GM12891 (cell line): ENCODE measurements around the gene MCTP1.

Source experiments
- DNase-seq: peaks from one replicate; pipeline ENCODE4 v3.0.0; 2011; ENCODE audit warnings: low spot score; ENCODE audit not compliant: insufficient read length
- FAIRE-seq: peaks from 2 replicates; lab custom pipeline; 2011; peaks lifted over from hg19 to GRCh38; lab: Jason Lieb, UNC
- PAX5 ChIP-seq: IDR thresholded peaks from 2 replicates; pipeline ENCODE4 v1.6.1; 2011; ENCODE audit warnings: low read length, moderate library complexity, mild to moderate bottlenecking; ENCODE audit not compliant: insufficient read depth, severe bottlenecking
- POLR2A ChIP-seq: IDR thresholded peaks from 2 replicates; pipeline ENCODE4 v1.6.1; 2011; ENCODE audit warnings: low read depth, low read length, control low read depth
- POLR2AphosphoS5 ChIP-seq: IDR thresholded peaks from 2 replicates; pipeline ENCODE4 v1.6.1; 2011; ENCODE audit warnings: low read depth, low read length, control low read depth
- POU2F2 ChIP-seq: IDR thresholded peaks from 2 replicates; pipeline ENCODE4 v1.6.1; 2011; ENCODE audit warnings: low read depth, mild to moderate bottlenecking, control low read depth, low read length, moderate library complexity
- SPI1 ChIP-seq: IDR thresholded peaks from 2 replicates; pipeline ENCODE4 v1.6.1; 2011; ENCODE audit warnings: low read depth, low read length, control low read depth
- TAF1 ChIP-seq: IDR thresholded peaks from 2 replicates; pipeline ENCODE4 v1.6.1; 2011; ENCODE audit warnings: low read depth, low read length, control low read depth

The MCTP1 gene

GRCh38 chr5:94777056-94777880 is 507.6 kb downstream of the MCTP1 start:
- DNase-seq: no peak
- no peak for TF ChIP-seq PAX5
- no peak for TF ChIP-seq POLR2AphosphoS5
- TF ChIP-seq POLR2A: no peak
- TF ChIP-seq TAF1: no peak
- TF ChIP-seq SPI1: no peak
- no peak for TF ChIP-seq POU2F2

GRCh38 chr5:94776167-94776566 is 508.7 kb downstream of the MCTP1 start:
- no peak for TF ChIP-seq PAX5
- TF ChIP-seq POLR2A: no peak
- FAIRE-seq (no peak), DNase-seq (no peak)

More at GRCh38 chr5:94777056-94777880, 507.6 kb downstream of the MCTP1 start:
- no peak for FAIRE-seq

GRCh38 chr5:94775088-94775487 is 509.8 kb downstream of the MCTP1 start:
- DNase-seq (no peak), FAIRE-seq (no peak)
- TF ChIP-seq POLR2AphosphoS5 (no peak), PAX5 (no peak), SPI1 (no peak)

GRCh38 chr5:94771742-94772141 is 513.2 kb downstream of the MCTP1 start:
- TF ChIP-seq PAX5: no peak
- TF ChIP-seq POLR2AphosphoS5: no peak
- TF ChIP-seq SPI1: no peak
- no peak for TF ChIP-seq TAF1
- no peak for TF ChIP-seq POU2F2
- TF ChIP-seq POLR2A: no peak
- no peak for DNase-seq
- no peak for FAIRE-seq

DNA sequence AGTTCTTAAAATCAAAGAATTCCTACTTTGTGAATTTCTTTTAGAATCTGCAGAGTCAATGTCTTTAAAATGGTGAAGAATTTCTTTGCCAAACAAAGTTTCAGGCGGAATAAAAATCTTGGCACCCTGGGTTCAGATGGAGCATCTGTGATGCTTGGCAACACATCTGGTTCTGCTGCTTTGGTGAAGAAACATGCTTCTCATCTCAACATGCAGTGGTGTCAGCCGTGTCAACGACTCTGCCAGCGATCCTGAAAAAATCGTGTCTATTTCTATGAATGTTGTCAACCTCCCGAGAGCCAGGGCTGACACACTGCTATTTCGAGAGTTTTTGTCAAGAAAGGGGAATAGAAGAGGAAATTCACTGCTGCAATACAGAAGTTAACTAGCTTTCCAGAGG is 514.9 kb downstream of the MCTP1 start:
- FAIRE-seq (no peak), DNase-seq (no peak)
- TF ChIP-seq POLR2A (no peak), POU2F2 (no peak), TAF1 (no peak), PAX5 (no peak), SPI1 (no peak), POLR2AphosphoS5 (no peak)

- DNase-seq (no peak), FAIRE-seq (no peak)
- TF ChIP-seq PAX5 (no peak), SPI1 (no peak), POLR2A (no peak), POLR2AphosphoS5 (no peak), POU2F2 (no peak), TAF1 (no peak)
Observed at GRCh38 chr5:94761786-94762185, 523.1 kb downstream of the MCTP1 start.

- no peak for TF ChIP-seq POLR2A
- no peak for TF ChIP-seq SPI1
- no peak for TF ChIP-seq POU2F2
- no peak for TF ChIP-seq PAX5
- no peak for TF ChIP-seq POLR2AphosphoS5
- TF ChIP-seq TAF1: no peak
- DNase-seq (no peak), FAIRE-seq (no peak)
Observed at GRCh38 chr5:94761055-94761454, 523.8 kb downstream of the MCTP1 start.

DNA sequence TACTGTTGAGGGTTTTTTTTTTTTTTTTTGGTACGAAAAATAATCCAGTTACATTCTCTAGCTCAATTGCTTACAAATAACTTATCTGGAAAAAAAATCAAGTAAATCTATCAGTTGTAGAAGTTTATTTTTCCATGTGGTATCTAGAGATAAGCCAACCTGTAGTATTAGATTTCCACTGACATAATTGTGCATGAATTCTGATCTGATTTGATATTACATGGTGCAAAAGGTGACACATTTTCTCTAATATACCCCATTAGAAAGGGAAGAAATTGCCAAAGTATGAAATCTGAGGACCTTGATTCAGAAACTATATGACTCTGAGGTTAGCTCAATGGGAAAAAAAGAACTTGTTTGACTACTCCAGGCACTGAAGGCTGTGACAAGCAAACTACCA is 524.9 kb downstream of the MCTP1 start:
- TF ChIP-seq SPI1 (no peak), POU2F2 (no peak)
- no peak for FAIRE-seq
- no peak for DNase-seq

GRCh38 chr5:94759022-94759421 is 525.9 kb downstream of the MCTP1 start:
- FAIRE-seq (no peak), DNase-seq (no peak)
- TF ChIP-seq PAX5 (no peak), TAF1 (no peak)

DNA sequence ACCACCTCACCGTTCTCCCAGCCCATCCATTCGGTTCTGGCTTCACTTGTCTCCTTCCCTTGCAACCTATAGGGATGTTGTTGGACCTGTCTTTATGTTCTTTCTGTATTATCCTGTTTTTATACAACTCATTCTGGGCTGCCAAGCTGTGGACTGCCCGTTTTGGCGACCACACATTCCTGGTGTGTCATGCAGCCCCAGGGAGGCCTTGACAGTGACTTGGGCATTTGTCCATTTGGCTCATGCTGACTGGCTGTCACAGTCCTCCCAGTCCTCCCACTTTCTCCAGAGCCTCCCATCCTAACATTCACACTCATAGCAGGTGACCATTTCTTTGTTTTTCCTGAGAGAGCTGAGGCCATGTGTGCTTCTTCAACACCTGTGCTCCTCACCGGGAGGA is 530.1 kb downstream of the MCTP1 start:
- DNase-seq (no peak), FAIRE-seq (no peak)

GRCh38 chr5:94751460-94751859 is 533.4 kb downstream of the MCTP1 start:
- no peak for TF ChIP-seq SPI1
- no peak for TF ChIP-seq POU2F2
- TF ChIP-seq TAF1: no peak
- TF ChIP-seq POLR2AphosphoS5: no peak
- TF ChIP-seq POLR2A: no peak
- no peak for TF ChIP-seq PAX5
- FAIRE-seq: no peak
- DNase-seq: no peak

More for the DNA sequence above, 530.1 kb downstream of the MCTP1 start:
- TF ChIP-seq TAF1 (no peak), PAX5 (no peak), POU2F2 (no peak)
